Left colon (tissue), 2 donors: Measurements from ENCODE around the gene MAB21L4. TPM values are rescaled to one million over a fixed set of nuclear protein-coding genes. Genes with fewer than 3 reads are reported as not detected.

Experiments
- ATAC-seq: fragments of 200-7000 bp; cut with Tn5 transposase; one replicate; pipeline ENCODE4 v1.9.1; 2020; ENCODE audit warnings: mild to moderate bottlenecking, moderate library complexity
- DNase-seq, 2 donors: peaks; one replicate each; pipeline ENCODE4 v3.0.0-alpha.2; 2020
- intact Hi-C, 2 donors: fragments of 100-400 bp; cut with DNase I in 1 of 2; cut with micrococcal nuclease in 1 of 2; formaldehyde crosslinking; loops; one replicate each; pipeline versions ENCODE4 v1.11.2 to v1.14.0; 2022; cut with DNase I, micrococcal nuclease
- total RNA-seq, 2 donors: library from RNA; stranded (reverse); fragmentation: NEBNext Ultra II Directional; extraction: Animal tissue kit (Norgen Biotek cat#: 25700); gene quantifications; one replicate each; pipeline ENCODE4 v1.2.1, GENCODE V29; 2021
- donor health status: DM: no; HTN: no; CAD: no.
- donor health status: DM: yes; HTN: yes; CAD: no.

The MAB21L4 gene
- total RNA-seq, 2 donors from 2014 or later, result 4.5 to 11.8 TPM

GRCh38 chr2:240888890-240889573 is 6.9 kb downstream of the MAB21L4 start:
- intact Hi-C loops, result no loop called here
- peak in 1 of 2 donors; percentile 24 for DNase-seq
- ATAC-seq, result no peak

- intact Hi-C loops, result no loop called here
- ATAC-seq (no peak), DNase-seq (peak in 1 of 2 donors; percentile 18)
These were observed 7.6 kb downstream of the MAB21L4 start for GRCh38 chr2:240888130-240888889.

- ATAC-seq, result no peak
- DNase-seq, result peak in 1 of 2 donors; percentile 19
- intact Hi-C loops, result no loop called here
These were observed 8.3 kb downstream of the MAB21L4 start for GRCh38 chr2:240887631-240888030.

GRCh38 chr2:240886678-240887609 is 9.0 kb downstream of the MAB21L4 start:
- peak in 1 of 2 donors; percentile 22 for DNase-seq
- no peak for ATAC-seq

GRCh38 chr2:240886023-240886565 is 9.9 kb downstream of the MAB21L4 start:
- DNase-seq (no peak), ATAC-seq (no peak)
- intact Hi-C loops, result no loop called here

More at GRCh38 chr2:240886678-240887609, 9.0 kb downstream of the MAB21L4 start:
- intact Hi-C loops, result no loop called here

GRCh38 chr2:240885566-240885965 is 10.4 kb downstream of the MAB21L4 start:
- DNase-seq (peak in 1 of 2 donors; percentile 16), ATAC-seq (no peak)
- intact Hi-C loops, result no loop called here

GRCh38 chr2:240884745-240885144 is 11.2 kb downstream of the MAB21L4 start:
- ATAC-seq, result no peak
- intact Hi-C loops, result no loop called here
- DNase-seq, result no peak

- DNase-seq, result no peak
- no peak for ATAC-seq
- intact Hi-C loops, result no loop called here
These were observed 11.7 kb downstream of the MAB21L4 start for GRCh38 chr2:240884221-240884620.

GRCh38 chr2:240881913-240882312 is 14.0 kb downstream of the MAB21L4 start:
- ATAC-seq (peak; percentile 24), DNase-seq (no peak)
- intact Hi-C loops, result no loop called here

- DNase-seq (no peak), ATAC-seq (no peak)
- intact Hi-C loops, result no loop called here
These were observed 16.9 kb downstream of the MAB21L4 start for GRCh38 chr2:240879105-240879504.

- ATAC-seq (no peak), DNase-seq (no peak)
- intact Hi-C loops, result no loop called here
These were observed 17.5 kb downstream of the MAB21L4 start for GRCh38 chr2:240878341-240878936.

GRCh38 chr2:240877460-240878340 is 18.3 kb downstream of the MAB21L4 start:
- ATAC-seq, result no peak
- DNase-seq, result peak in 1 of 2 donors; percentile 26
- intact Hi-C loops, result no loop called here

- DNase-seq (peak; percentile 84 to 92), ATAC-seq (peak; percentile 80)
- intact Hi-C loops, result no loop called here
These were observed 19.3 kb downstream of the MAB21L4 start for GRCh38 chr2:240876475-240877251.

GRCh38 chr2:240876035-240876474 is 19.9 kb downstream of the MAB21L4 start:
- intact Hi-C loops, result no loop called here
- peak in 1 of 2 donors; percentile 34 for DNase-seq
- peak; percentile 7 for ATAC-seq

- peak in 1 of 2 donors; percentile 25 for DNase-seq
- ATAC-seq, result no peak
- intact Hi-C loops, result no loop called here
These were observed 20.5 kb downstream of the MAB21L4 start for GRCh38 chr2:240875228-240876034.

- ATAC-seq, result no peak
- intact Hi-C loops, result no loop called here
- peak in 1 of 2 donors; percentile 32 for DNase-seq
These were observed 21.2 kb downstream of the MAB21L4 start for GRCh38 chr2:240874715-240875227.
